GM18499 (cell line): Measurements from ENCODE around the gene SPACA6.

Source experiments
- ATAC-seq: cut with Tn5 transposase; IDR thresholded peaks from one replicate; pipeline ENCODE4 v1.9.1; 2021; ENCODE audit warnings: moderate number of reproducible peaks; ENCODE audit not compliant: insufficient read depth, unreplicated experiment

SPACA6 gene

DNA sequence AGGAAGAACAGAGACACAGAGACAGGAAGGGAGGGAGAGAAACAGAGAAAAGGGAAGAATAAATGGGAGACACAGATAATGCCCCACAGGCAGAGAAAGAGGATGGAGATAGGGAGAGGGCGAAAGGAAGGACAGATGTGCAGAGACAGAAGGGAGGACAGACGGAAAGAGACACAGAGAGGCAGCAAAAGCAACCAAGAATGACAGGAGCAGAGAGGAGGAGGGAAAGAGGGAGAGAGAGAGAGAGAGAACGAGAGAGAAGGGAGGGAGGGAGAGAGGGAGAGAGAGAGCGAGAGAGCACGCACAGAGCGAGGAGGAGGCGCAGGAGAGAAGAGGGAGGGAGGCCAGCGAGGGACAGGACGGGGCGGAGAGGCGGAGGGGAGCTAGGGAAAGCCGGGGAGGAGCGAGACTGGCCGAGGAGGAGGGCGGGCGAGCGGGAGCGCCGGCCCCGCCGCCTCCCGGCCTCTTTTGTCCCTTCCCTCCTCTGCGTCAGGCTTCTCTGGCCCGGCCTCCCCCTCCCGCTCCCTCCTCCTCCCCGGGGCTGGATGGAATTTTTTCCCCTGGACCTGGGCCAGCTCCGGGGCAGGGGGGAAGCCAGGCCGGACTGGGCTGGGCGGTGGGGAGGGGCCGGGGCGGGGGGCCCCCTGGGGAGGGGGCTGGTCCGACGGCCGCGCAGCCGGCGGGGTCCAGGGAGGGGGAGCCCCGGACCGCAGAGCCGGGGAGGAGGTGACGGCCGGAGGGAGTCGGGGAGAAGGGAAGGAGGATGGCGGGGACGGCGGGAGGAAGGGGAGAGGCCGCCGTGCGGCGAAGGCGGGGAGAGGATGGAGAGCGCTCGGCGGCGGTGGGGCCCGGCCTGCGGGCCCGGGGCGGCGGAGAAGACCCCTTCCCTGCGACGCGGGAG lies 4.2 kb upstream of the SPACA6 start:
- ATAC-seq, result no peak

DNA sequence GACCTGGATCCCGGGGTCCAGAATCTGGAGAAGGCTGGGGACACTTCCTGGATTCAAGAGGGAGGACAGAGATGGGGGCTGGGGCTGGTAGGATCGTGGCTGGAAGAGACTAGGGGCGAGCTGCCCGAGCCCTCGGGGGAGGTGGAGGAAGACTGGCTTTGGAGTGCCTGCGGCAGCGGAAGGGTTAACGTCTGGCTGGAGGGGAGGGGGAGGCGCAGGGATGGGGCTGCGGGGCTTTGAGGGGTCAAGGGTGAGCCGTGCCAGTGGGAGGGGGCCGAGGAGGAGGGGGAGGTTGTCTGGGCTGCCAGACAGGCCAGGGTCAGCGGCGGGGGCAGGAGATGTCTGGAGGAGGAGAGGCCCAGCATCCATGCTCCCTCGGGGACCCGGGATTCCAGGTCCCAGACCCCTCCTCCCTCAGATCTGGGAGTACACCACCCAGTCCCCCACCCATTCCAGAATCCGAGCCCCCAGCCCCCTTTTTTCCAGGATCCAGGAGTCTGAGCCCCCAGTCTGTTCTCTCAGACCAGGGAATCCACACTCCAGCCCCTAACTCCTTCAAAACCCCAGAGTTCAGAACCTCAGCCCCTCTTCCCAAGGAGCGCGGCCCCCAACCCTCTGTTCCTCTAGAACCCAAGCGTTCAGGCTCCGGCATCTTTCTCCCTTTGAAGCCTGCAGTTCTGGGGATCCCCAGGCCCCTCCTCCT lies 3.2 kb upstream of the SPACA6 start:
- ATAC-seq, result no peak

DNA sequence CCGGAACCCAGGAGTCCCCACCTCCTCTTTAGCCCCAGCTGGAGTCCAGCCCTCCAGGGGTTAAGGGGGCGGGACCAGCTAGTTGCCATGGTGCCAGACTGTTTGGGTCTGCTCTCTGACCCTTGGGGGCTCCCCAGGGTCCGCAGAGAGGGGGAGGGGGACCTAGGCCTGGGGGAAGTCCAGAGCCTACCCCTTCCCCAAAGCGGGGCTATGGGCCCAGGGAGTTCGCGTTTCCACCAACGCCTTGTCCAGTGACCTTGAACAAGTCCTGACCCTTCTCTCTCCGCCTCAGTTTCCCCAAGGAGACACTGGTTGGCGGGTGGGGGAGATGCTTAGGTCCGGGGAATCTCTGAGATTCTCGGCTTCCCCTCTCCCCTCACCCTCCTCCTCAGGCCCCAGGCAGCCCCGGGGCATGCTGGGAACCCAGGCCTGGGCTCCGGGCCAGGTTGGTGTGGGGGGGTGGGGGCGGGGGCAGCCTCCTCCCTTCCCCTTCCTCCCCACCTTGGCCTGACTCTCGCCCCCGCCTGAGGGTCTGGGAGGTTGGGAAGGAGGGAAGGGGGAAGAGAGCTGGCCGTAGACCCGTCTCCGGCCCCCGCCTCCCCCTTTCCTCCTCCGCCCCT lies 2.6 kb upstream of the SPACA6 start:
- ATAC-seq, result no peak

DNA sequence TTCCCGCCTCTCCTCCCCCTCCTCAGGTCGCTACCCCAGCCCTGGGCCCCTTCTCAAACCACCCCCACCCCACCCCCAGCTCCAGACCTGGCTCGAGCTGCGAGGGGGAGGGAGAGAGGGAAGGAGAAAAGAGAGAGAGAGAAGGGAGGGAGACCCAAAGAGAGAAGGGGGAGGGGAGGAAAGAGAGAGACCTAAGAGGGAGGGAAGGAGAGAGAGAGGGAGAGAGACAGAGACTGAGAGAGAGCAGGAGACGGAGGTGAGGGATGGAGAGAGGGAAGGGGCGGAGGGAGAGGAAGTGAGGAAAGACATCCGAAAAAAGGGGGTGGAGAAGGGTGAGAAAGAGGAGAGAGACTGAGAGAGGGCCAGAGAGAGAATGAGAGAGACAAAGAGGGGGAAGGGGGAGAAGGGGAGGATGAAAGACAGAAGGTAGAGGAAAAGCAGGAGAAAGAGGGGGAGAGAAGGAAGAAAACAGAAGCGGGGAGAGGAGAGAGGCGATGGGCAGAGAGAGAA lies 2.0 kb upstream of the SPACA6 start:
- ATAC-seq, result no peak

DNA sequence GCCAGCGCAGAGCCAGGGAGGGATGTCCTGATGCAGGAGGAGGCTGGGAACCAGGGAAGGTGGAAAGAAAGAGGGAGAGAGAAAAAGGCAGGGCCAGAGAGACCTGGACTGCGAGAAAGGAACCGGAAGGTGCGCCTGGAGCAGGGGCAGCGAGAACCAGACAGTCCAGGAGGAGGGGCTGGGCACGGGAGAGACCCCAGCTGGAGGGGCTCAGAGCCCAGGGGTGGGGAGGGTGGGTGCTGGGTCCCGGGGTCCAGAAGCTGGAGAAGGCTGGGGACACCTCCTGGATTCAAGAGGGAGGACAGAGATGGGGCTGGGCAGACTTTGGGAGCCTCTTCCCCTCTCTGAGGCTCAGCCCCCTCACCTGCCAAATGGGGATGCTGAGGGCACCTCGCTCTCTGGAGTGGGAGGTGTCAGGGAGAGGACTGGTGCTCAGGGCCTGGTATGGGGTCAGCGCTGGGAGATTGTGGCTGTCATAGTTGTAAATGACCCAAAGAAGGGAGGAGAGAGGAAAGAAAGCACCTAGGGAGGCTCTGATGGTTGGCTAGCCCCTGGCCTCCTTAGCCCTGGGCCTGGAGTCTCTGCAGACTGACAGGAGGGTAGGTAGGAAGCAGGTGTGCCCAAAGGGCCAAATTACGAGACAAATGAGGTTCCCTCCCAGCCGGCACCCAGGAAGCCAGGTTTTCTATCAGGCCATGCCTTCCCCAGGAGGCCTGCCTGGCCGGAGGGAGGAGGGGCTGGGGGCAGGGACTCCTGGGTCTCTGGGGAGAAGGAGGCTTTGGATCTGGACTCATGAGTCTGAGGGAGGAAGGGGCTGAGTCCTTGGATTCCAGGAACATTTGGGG lies 1.3 kb upstream of the SPACA6 start:
- ATAC-seq, result no peak

DNA sequence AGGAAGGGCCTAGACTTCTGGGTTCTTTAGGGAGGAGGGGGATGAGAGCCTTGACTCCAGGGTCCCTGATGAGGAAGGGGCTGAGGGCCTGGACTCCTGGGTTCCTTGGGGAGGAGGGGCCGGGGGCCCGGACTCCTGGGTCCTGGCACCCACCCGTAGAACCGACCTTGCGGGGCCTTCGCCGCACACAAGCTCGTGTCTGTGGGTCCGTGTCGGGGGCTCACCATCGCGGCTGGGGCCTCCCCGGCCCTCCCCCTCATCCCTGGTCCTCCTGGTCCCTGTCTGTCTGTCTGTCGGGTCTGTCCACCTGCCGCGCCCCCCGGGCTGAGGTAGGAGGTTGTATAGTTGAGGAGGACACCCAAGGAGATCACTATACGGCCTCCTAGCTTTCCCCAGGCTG lies 662 bp upstream of the SPACA6 start:
- ATAC-seq, result no peak

DNA sequence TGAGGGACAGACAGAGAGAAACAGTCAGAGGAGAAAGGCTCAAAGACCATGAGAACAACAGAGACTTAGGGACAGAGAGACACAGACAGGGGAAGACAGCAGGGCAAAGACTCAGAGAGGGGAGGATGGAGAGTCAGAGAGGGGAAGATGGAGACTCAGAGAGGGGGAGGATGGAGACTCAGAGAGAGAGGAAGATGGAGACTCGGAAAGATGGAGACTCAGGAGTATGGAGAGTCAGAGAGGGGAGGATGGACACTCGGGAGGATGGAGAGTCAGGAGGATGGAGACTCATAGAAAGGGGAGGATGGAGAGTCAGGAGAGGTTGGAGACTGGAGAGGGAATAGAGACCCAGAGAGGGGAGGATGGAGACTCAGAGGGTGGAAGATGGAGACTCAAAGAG lies 689 bp downstream of the SPACA6 start:
- ATAC-seq, result no peak

DNA sequence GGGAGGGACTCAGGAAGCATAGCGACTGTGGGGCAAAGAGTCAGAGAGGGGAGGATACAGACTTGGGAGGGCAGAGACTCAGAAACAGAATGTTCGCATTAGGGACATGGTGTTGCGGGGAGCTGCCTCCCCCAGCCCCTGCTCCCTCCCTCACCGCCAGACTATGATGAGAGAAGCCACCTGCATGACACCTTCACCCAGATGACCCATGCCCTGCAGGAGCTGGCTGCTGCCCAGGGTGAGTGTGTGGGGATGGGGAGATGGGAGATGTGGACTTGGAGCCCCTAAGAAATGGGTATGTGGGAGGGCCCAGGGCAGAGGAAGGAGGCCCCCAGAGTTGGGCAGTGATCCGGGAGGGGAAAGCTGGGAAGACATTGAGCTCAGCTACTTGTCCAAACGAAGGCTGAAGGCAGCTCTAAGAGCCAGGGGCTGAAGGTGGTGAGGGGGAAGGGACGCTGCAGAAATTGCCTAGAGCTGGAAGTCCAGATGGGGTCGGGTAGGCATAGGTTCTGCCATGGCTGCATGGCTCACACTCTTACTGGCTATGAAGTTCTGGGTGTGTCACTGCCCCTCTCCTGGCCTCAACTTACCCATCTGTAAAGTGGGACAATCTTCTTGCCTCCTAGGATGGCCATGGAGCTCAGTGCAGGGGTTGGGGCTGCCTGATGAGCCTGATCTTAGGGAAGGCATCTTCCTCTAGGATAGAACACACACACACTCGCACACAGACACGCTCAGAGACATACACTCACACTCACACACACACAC lies 1.4 kb downstream of the SPACA6 start:
- ATAC-seq, result no peak

DNA sequence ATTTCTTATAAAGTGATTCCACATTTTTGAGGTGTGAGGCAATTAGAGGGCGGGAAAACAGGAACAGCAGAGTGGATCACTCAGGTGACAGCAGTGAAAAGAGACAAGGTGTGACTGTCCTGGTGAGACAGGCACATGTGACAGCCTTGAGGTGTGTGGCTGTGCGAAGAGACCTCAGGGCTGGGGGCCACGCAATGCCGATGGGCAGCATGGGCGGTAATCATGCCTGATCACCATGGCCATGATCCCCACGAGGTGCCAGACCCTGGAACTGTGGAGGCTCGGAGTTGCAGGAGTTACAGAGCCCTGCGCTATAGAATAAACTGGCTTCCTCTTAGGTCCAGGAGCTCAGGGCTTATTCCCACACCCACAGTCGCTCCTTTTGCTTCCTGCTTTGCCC lies 2.0 kb downstream of the SPACA6 start:
- no peak for ATAC-seq

DNA sequence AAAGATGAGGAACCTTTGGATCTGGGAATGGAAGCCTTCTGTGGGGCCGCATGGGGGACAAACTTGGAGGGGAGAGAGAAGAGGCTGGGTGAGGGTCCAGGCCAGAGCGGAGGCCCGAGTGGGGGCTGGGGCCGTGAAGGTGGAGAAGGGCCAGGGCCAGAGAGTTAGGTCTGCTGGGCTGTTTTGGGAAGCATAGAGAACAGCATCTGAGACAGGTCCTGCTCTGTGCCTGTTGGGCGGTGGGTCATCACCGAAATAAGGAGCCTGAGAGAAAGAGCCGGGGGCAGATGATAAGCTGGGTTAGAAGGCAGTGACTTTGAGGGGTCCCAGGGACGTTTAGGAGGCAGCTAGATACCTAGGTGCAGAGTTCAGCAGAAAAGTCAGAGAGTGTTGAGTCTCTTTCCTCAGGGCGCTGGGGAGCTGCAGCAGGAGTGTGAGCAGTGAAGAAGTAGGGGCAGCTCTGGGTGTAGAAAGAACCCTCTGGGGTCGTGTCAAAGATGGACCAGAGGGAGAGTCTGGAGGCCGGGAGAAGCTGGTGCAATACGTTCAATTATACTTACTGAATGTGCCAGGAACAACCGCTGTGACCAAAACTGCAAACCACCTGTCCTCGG lies 2.7 kb downstream of the SPACA6 start:
- ATAC-seq, result no peak

DNA sequence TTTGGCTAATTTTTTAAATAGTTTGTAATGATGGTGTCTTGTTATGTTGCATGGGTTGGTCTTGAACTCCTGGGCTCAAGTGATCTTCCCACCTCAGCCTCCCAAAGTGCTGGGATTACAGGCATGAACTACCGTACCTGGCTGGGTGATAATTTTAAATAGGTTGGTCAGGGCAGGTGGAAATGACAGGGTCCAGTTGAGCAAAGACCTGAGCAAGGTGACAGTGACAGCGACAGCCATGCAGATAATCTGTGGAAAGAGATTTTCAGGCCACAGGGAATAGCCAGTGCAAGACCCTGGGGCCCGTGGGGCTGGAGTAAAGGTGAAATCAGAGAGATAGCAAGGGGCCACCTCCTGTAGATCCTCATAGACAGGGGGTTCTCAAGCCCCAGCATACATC lies 3.5 kb downstream of the SPACA6 start:
- ATAC-seq, result no peak

DNA sequence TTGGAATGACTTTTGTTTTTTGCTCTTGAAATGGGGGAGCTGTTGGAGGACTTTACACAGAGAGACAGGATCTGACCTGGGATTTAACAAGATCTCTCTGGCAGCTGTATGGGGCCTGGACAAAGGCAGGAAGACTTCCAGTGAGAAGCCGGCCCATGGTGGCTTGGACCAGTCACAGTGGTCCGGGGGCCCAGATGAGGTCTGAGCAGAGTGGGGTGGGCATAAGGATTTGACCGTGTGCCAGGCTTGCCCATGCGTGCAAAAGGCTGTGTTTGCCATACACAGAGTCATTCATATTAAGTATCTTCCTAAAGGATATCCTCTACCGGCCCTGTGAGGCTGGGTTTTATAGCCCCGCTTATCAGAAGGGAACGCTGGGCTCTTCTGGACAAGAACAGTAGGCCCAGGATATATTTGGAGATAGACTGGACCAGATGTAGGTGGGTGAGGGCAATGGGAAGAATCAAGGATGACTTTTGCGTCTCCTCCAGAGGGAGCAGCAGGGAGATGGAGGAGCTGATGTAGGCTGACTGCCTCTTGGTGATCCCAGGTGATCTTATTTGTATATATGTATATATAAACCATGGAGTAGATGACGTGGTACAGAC lies 4.1 kb downstream of the SPACA6 start:
- no peak for ATAC-seq

DNA sequence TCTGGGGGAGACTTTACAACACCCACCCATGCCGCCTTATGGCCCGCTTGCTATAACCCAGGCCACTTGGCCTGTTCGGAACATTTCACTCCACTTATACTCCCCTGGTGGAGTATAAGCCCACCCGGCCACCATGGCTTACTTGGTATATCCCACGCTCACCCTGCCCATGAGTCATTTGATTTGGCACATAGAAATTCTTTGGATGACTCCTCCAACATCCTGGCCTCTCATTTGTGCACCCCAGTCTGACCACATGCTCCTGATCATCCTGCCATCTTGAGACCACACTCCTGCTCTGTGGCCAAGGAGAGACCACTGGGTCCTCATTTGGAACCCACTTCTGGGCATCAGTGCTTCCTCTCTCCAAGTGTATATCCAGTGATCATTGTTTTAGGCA lies 5.2 kb downstream of the SPACA6 start:
- no peak for ATAC-seq

DNA sequence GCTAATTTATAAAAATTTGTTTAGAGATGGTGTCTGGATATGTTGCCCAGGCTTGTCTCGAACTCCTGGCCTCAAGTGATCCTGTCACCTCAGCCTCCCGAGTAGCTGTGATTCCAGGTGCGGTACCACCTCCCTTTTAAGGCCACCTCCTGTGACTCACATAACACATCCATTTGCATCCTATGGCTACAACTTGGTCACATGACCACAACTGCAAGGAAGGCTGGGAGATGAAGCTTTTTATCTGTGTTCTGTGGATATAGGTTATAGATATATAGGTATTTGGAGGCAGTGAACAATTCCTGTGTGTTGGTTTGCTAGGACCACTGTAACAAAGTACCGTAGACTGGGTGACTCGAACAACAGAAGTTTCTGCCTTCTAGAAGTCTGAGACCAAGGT lies 6.0 kb downstream of the SPACA6 start:
- ATAC-seq, result no peak

DNA sequence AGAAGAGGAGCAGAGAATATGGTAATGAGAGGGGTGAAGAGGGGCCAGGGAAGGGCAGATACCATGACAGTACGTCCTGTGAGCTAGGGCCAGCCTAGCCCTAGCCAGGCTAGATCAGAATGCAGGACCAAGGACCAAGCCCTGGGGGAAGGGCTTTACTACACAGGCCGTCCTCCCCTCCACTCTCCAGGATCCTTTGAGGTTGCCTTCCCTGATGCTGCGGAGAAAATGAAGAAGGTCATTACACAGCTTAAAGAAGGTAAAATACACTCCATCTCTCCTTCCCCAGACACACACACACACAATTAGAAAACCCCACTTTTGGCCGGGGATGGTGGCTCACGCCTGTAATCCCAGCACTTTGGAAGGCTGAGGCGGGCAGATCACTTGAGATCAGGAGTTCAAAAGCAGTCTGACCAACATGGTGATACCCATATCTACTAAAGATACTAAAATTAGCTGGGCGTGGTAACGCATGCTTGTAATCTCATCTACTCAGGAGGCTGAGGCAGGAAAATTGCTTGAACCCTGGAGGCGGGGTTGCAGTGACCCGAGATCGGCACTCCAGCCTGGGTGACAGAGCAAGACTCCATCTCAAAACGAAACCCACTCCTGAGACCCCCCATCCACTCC lies 8.5 kb downstream of the SPACA6 start:
- no peak for ATAC-seq

DNA sequence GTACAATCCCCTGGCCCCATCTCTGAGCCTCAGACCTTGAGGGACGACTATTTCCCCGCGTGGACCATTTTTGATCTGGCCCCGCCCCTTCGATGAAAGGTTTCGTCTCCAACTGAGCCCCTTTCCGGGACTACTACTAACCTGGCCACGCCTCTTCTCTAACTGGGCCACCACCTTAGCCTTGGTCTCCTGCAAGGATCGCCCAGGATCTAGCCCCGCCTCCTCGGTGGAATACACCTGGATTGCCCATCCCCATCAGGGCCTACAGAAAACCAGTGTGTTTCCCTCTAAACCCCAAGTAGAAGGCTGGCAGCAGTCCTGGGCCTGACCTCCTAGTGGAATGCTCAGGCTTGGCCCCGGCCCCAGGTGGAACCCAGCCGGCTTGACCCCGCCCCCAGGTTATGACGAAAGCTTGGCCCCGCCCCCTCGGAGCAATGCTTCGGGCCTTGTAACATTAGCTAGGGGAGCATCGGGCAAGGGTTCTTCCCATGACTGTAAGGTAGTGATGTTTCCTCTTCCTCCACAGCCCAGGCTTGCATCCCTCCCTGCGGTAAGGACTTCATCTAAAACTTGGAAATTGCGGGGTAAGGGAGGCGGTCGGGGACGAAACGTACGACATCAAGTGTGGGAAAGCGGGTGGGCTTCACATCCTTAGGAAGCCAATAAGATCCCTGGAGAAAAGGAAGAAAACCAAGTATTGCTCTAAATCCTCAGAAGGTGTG lies 9.1 kb downstream of the SPACA6 start:
- no peak for ATAC-seq

DNA sequence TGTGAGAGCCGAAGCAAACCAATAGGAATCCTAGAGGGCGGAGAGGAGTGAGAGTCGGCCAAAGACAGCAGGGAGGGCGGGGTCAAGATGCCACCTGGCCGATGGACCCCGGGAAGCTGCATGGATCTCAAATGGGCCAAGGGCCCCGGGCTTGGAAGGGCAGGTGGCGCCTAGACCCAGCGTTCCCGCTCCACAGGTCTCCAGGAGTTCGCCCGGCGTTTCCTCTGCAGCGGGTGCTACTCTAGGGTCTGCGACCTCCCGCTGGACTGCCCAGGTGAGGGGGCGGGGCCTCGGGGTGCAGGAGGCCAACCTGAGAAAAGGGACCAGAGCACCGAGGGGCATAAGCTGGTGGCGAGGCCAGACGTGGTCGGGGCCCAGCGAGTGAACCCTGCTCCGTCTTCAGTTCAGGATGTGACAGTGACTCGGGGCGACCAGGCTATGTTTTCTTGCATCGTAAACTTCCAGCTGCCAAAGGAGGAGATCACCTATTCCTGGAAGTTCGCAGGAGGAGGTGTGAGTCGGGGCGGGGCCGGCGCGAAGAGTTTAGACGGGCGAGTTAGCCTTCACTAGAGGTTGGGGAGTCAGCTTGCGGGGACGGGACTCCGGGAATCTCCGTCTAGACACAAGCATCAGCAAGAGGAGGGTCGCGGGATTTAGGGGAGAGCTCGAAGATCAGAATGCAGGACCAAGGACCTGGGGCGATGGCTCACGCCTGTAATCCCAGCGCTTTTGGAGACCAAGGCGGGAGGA lies 9.9 kb downstream of the SPACA6 start:
- no peak for ATAC-seq
